WTC11 (cell line): ENCODE results near the gene KRT6C. TPM values are rescaled to one million over a fixed set of nuclear protein-coding genes. Genes with fewer than 3 reads are reported as not detected.
"Not testable (repeated sequence)": the region's sequence is repeated elsewhere in the genome, so short reads cannot be mapped to it uniquely, and the experiment has no call there.

ENCODE experiments used
- ATAC-seq: fragments of 200-7000 bp; cut with Tn5 transposase; 2 replicates; pipeline ENCODE4 v1.10.0; 2021; ENCODE audit warnings: mild to moderate bottlenecking, moderate library complexity
- CTCF ChIA-PET: fragments of 300-600 bp; sonication (Branson Sonifier 250); formaldehyde crosslinking; loops from one replicate; lab custom pipeline; 2021; ENCODE audit warnings: antibody characterized with exemption; lab: Charles Lee
- POLR2A ChIA-PET: fragments of 350-600 bp; sonication (Branson Sonifier 250); formaldehyde crosslinking; loops from one replicate; lab custom pipeline; 2021; ENCODE audit warnings: antibody characterized with exemption; lab: Charles Lee
- DNase-seq: peaks from one replicate; pipeline ENCODE4 v3.0.0; 2021; ENCODE audit warnings: low spot score
- H3K27ac Mint-ChIP-seq: 2 replicates; pipeline ENCODE4 v1.8.0; 2021; ENCODE audit warnings: mixed read lengths
- H3K27me3 Mint-ChIP-seq: 2 replicates; pipeline ENCODE4 v1.8.0; 2021; ENCODE audit warnings: low read depth, mild to moderate bottlenecking, moderate library complexity, mixed read lengths
- H3K36me3 Mint-ChIP-seq: 2 replicates; pipeline ENCODE4 v1.8.0; 2021; ENCODE audit warnings: mixed read lengths
- H3K4me1 Mint-ChIP-seq: 2 replicates; pipeline ENCODE4 v1.8.0; 2022; ENCODE audit warnings: mixed read lengths
- H3K4me3 Mint-ChIP-seq: 2 replicates; pipeline ENCODE4 v1.8.0; 2021; ENCODE audit warnings: mild to moderate bottlenecking, moderate library complexity, mixed read lengths
- H3K9me3 Mint-ChIP-seq: 2 replicates; pipeline ENCODE4 v1.8.0; 2021; ENCODE audit warnings: mixed read lengths
- ARID4B ChIP-seq: sonication (generic); formaldehyde crosslinking; IDR thresholded peaks from 2 replicates; pipeline ENCODE4 v1.8.0; 2023; ENCODE audit warnings: missing genetic modification reagents, mild to moderate bottlenecking, borderline replicate concordance
- ATF1 ChIP-seq: sonication (generic); formaldehyde crosslinking; IDR thresholded peaks from 2 replicates; pipeline ENCODE4 v1.8.1; 2023; ENCODE audit warnings: mild to moderate bottlenecking, moderate library complexity, missing genetic modification reagents
- CDX4 ChIP-seq: fragments of 250-450 bp; sonication (Bioruptor Pico); IDR thresholded peaks from 2 replicates; pipeline ENCODE4 v1.9.0; 2021; ENCODE audit warnings: moderate library complexity, mild to moderate bottlenecking, inconsistent platforms, borderline replicate concordance
- EMX1 ChIP-seq: fragments of 250-450 bp; sonication (Bioruptor Pico); IDR thresholded peaks from 2 replicates; pipeline ENCODE4 v1.8.0; 2021; ENCODE audit warnings: mild to moderate bottlenecking
- ERG ChIP-seq: fragments of 250-450 bp; sonication (Bioruptor Pico); IDR thresholded peaks from 2 replicates; pipeline ENCODE4 v1.8.0; 2021; ENCODE audit warnings: mild to moderate bottlenecking
- FOXP4 ChIP-seq: sonication (generic); formaldehyde crosslinking; IDR thresholded peaks from 2 replicates; pipeline ENCODE4 v1.8.0; 2022; ENCODE audit warnings: mild to moderate bottlenecking, missing genetic modification reagents
- HMGA2 ChIP-seq: fragments of 250-450 bp; sonication (Bioruptor Pico); IDR thresholded peaks from 2 replicates; pipeline ENCODE4 v1.4.0; 2021; ENCODE audit warnings: mild to moderate bottlenecking, moderate library complexity
- IRF2 ChIP-seq: sonication (generic); formaldehyde crosslinking; IDR thresholded peaks from 2 replicates; pipeline ENCODE4 v1.8.0; 2022; ENCODE audit warnings: low read depth, missing genetic modification reagents, borderline replicate concordance
- KAT7 ChIP-seq: sonication (generic); formaldehyde crosslinking; IDR thresholded peaks from 2 replicates; pipeline ENCODE4 v1.8.1; 2023; ENCODE audit warnings: missing genetic modification reagents, mild to moderate bottlenecking, borderline replicate concordance
- MYBL2 ChIP-seq: sonication (generic); formaldehyde crosslinking; IDR thresholded peaks from 2 replicates; pipeline ENCODE4 v1.8.1; 2023; ENCODE audit warnings: mild to moderate bottlenecking, moderate library complexity, missing genetic modification reagents
- RELA ChIP-seq: sonication (generic); formaldehyde crosslinking; IDR thresholded peaks from 2 replicates; pipeline ENCODE4 v1.8.1; 2022; ENCODE audit warnings: missing genetic modification reagents, mild to moderate bottlenecking, borderline replicate concordance
- RORB ChIP-seq: fragments of 250-450 bp; sonication (Bioruptor Pico); IDR thresholded peaks from 2 replicates; pipeline ENCODE4 v1.9.0; 2021; ENCODE audit warnings: mild to moderate bottlenecking
- USF2 ChIP-seq: sonication (generic); formaldehyde crosslinking; IDR thresholded peaks from 2 replicates; pipeline ENCODE4 v1.8.1; 2023; ENCODE audit warnings: mild to moderate bottlenecking, missing genetic modification reagents, moderate library complexity
- ZNF219 ChIP-seq: sonication (generic); formaldehyde crosslinking; IDR thresholded peaks from 2 replicates; pipeline ENCODE4 v1.8.0; 2023; ENCODE audit warnings: missing genetic modification reagents, mild to moderate bottlenecking, borderline replicate concordance
- ZNF232 ChIP-seq: sonication (generic); formaldehyde crosslinking; IDR thresholded peaks from 2 replicates; pipeline ENCODE4 v1.8.0; 2022; ENCODE audit warnings: mild to moderate bottlenecking, missing genetic modification reagents
- ZNF532 ChIP-seq: fragments of 250-450 bp; sonication (Bioruptor Pico); IDR thresholded peaks from 2 replicates; pipeline ENCODE4 v1.9.0; 2021; ENCODE audit warnings: mild to moderate bottlenecking, borderline replicate concordance
- total RNA-seq: library from RNA; stranded (reverse); gene quantifications from 3 replicates; pipeline ENCODE4 v1.2.3, GENCODE V29; 2021

KRT6C gene
- total RNA-seq, 1 experiment from 2014 or later: not detected

- ChIA-PET POLR2A (no interaction called here), CTCF (no interaction called here)
- Mint-ChIP-seq H3K27me3 (no peaks in the 10 kb centered on the region; the same call in none of the 2 replicates), H3K4me3 (no peak overlapping the region), H3K27ac (no peak overlapping the region), H3K36me3 (peaks cover 8% of the 10 kb centered on the region), H3K9me3 (peaks cover 22% of the 10 kb centered on the region)
- DNase-seq: no peak
- TF ChIP-seq MYBL2: no peak
- TF ChIP-seq ZNF232 (CRISPR knock-in tag): no peak
- TF ChIP-seq ERG (CRISPR knock-in tag): no peak
- TF ChIP-seq RORB (CRISPR knock-in tag): no peak
- no peak for TF ChIP-seq IRF2 (CRISPR knock-in tag)
- TF ChIP-seq RELA: no peak
- TF ChIP-seq ZNF219: no peak
- TF ChIP-seq, all 79 proteins: peak for 0
- no peak for ATAC-seq
- peaks cover 3% of the 10 kb centered on the region for H3K4me1 Mint-ChIP-seq
Measured at GRCh38 chr12:52448228-52448627, 25.4 kb downstream of the KRT6C start.

GRCh38 chr12:52447196-52447595 lies 26.4 kb downstream of the KRT6C start:
- Mint-ChIP-seq H3K9me3 (peaks cover 22% of the 10 kb centered on the region), H3K4me1 (peaks cover 13% of the 10 kb centered on the region)
- DNase-seq, H3K4me3 Mint-ChIP-seq, ATAC-seq, H3K27me3 Mint-ChIP-seq, POLR2A ChIA-PET, H3K27ac Mint-ChIP-seq, H3K36me3 Mint-ChIP-seq: not testable (repeated sequence)
- CTCF ChIA-PET: interaction anchor here (1.1 kb wide), 1 partner anchor 51 kb away, joined by 4 read pairs; no protein-coding TSS in a partner anchor

- Mint-ChIP-seq H3K9me3 (peaks cover 22% of the 10 kb centered on the region), H3K36me3 (peaks cover 8% of the 10 kb centered on the region), H3K4me3 (no peak overlapping the region), H3K4me1 (peaks cover 18% of the 10 kb centered on the region), H3K27ac (no peak overlapping the region), H3K27me3 (no peaks in the 10 kb centered on the region; the same call in none of the 2 replicates)
- ChIA-PET CTCF (interaction anchor here (0.7 to 1.1 kb wide), 3 partner anchors 21 to 51 kb away, joined by 3 to 4 read pairs (median 3); no protein-coding TSS in a partner anchor), POLR2A (no interaction called here)
- no peak for DNase-seq
- no peak for ATAC-seq
- TF ChIP-seq CDX4 (CRISPR knock-in tag): no peak
- TF ChIP-seq ZNF532 (CRISPR knock-in tag): no peak
- TF ChIP-seq ARID4B (CRISPR knock-in tag): no peak
- no peak for TF ChIP-seq ZNF232 (CRISPR knock-in tag)
- no peak for TF ChIP-seq ATF1 (CRISPR knock-in tag)
- no peak for TF ChIP-seq HMGA2 (CRISPR knock-in tag)
- TF ChIP-seq FOXP4: no peak
- no peak for TF ChIP-seq MYBL2
- no peak for TF ChIP-seq USF2 (CRISPR knock-in tag)
- TF ChIP-seq KAT7: no peak
- TF ChIP-seq EMX1 (CRISPR knock-in tag): no peak
- TF ChIP-seq IRF2 (CRISPR knock-in tag): no peak
Measured at GRCh38 chr12:52446367-52447045, 27.1 kb downstream of the KRT6C start.
